ENCODE data around the gene KCNJ8.
A peak's percentile ranks its signal among the peaks of the same experiment; 100 is the strongest.

DNA sequence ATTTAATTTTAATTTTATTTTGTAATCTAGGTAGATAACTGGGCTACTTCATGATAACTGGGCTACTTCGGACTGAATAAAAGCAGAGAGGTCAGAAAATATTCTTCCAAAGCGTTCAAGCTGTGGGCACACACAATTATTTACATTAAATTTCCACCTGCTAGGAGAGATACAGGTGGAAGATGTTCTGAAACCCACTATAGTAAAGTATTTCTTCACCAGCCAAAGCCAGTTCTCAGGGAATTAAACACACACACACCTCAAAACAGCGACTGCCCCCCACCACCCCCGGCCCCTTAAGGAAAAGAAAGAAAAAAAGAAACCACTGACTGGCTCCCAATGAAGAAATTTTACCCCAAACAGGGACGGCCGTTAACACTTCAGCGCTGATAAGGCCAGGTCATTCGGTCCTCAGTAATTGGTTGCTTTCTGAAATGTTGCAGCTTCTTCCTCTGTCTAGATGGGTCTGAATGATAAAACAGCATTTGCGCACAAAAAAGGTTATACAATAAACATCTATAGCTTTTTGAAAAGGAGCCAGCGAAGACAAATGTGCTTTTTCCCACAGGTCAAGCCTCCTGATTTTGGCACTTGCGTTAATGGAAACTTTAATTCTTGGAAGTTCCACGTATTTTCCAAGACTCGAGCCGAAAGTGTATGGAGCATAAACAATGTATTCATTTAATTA, 771 bp upstream of the KCNJ8 start:
- TF ChIP-seq, protein P1, sequence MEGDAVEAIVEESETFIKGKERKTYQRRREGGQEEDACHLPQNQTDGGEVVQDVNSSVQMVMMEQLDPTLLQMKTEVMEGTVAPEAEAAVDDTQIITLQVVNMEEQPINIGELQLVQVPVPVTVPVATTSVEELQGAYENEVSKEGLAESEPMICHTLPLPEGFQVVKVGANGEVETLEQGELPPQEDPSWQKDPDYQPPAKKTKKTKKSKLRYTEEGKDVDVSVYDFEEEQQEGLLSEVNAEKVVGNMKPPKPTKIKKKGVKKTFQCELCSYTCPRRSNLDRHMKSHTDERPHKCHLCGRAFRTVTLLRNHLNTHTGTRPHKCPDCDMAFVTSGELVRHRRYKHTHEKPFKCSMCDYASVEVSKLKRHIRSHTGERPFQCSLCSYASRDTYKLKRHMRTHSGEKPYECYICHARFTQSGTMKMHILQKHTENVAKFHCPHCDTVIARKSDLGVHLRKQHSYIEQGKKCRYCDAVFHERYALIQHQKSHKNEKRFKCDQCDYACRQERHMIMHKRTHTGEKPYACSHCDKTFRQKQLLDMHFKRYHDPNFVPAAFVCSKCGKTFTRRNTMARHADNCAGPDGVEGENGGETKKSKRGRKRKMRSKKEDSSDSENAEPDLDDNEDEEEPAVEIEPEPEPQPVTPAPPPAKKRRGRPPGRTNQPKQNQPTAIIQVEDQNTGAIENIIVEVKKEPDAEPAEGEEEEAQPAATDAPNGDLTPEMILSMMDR (IDR thresholded peaks at IDR 0.05) = no peak
- TF ChIP-seq POLR2A (IDR thresholded peaks at IDR 0.05) = peak in 1 of 2 donors; percentile 63

Data from heart left ventricle (tissue), 13 donors.